Transverse colon (tissue), 4 donors: ENCODE data around the gene QRICH1.

ENCODE experiments used
- EP300 ChIP-seq: sonication (generic); formaldehyde crosslinking; IDR thresholded peaks from one replicate; pipeline ENCODE4 v1.6.1; 2017; ENCODE audit warnings: antibody characterized with exemption, low read depth
- POLR2AphosphoS5 ChIP-seq, 3 donors: sonication (generic); formaldehyde crosslinking; IDR thresholded peaks; one replicate each; pipeline ENCODE4 v1.6.1; 2016; ENCODE audit warnings: antibody characterized with exemption in 3 of 3
- TF ChIP-seq, protein P1 (sequence below), 5 experiments: fragments of 200-600 bp in 3 of 5; fragments of 450-650 bp in 2 of 5; sonication (generic) in 3 of 5; IDR thresholded peaks; 1 replicate in 2 of 5; 2 replicates in 3 of 5; pipeline ENCODE4 v1.5.1; 2016 to 2017; ENCODE audit warnings: antibody characterized with exemption in 5 of 5, inconsistent platforms in 3 of 5, mild to moderate bottlenecking in 2 of 5, moderate library complexity in 1 of 5

DNA sequence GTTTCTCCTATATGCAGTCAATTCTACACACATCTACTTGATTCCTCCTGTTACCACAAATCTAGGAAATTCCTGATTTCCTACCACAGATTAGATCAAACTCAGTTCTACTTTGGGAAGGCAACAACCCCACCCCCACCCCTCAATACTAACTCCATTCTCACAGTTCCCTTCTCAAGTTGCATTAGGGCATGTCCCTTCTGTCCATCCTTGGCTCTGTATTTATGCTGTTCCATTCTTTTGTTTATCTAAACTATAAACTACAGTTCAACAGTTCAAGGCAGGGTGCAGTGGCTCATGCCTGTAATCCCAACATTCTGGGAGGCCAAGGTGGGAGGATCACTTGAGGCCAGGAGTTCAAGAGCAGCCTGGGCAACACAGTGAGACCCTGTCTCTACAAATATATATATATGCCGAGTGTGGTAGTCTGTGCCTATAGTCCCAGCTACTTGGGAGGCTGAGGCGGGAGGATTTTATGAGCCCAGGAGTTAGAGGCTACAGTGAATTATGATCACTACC, 39.5 kb downstream of the QRICH1 start:
- TF ChIP-seq, protein P1, sequence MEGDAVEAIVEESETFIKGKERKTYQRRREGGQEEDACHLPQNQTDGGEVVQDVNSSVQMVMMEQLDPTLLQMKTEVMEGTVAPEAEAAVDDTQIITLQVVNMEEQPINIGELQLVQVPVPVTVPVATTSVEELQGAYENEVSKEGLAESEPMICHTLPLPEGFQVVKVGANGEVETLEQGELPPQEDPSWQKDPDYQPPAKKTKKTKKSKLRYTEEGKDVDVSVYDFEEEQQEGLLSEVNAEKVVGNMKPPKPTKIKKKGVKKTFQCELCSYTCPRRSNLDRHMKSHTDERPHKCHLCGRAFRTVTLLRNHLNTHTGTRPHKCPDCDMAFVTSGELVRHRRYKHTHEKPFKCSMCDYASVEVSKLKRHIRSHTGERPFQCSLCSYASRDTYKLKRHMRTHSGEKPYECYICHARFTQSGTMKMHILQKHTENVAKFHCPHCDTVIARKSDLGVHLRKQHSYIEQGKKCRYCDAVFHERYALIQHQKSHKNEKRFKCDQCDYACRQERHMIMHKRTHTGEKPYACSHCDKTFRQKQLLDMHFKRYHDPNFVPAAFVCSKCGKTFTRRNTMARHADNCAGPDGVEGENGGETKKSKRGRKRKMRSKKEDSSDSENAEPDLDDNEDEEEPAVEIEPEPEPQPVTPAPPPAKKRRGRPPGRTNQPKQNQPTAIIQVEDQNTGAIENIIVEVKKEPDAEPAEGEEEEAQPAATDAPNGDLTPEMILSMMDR (IDR thresholded peaks at IDR 0.05), result no peak
- TF ChIP-seq POLR2AphosphoS5 (IDR thresholded peaks at IDR 0.05), result no peak
- no peak for TF ChIP-seq EP300
